Measurements from ENCODE around the gene CTNNA2.

Gene CTNNA2

GRCh38 chr2:79630972-79631557 lies 118.2 kb downstream of the CTNNA2 start:
- Mint-ChIP-seq H3K9me3 (peaks cover 14% of the 10 kb centered on the region), H3K36me3 (ENCODE audit: low read depth) (no peaks in the 10 kb centered on the region), H3K4me3 (no peak overlapping the region), H3K27ac (no peak overlapping the region), H3K4me1 (no peaks in the 10 kb centered on the region), H3K27me3 (no peaks in the 10 kb centered on the region)
- DNase-seq, result no peak
- no peak for ATAC-seq

- no peak overlapping the region for H3K27ac Mint-ChIP-seq
- DNase-seq, result no peak
- no peaks in the 10 kb centered on the region for H3K36me3 Mint-ChIP-seq (ENCODE audit: low read depth)
- no peaks in the 10 kb centered on the region for H3K4me1 Mint-ChIP-seq
- H3K4me3 Mint-ChIP-seq, result no peak overlapping the region
- ATAC-seq, result no peak
- no peaks in the 10 kb centered on the region for H3K27me3 Mint-ChIP-seq
- peaks cover 17% of the 10 kb centered on the region for H3K9me3 Mint-ChIP-seq
Measured at GRCh38 chr2:79638410-79638809, 125.6 kb downstream of the CTNNA2 start.

- no peak for DNase-seq
- H3K4me3 Mint-ChIP-seq, result no peak overlapping the region
- H3K9me3 Mint-ChIP-seq, result peaks cover 17% of the 10 kb centered on the region
- no peaks in the 10 kb centered on the region for H3K36me3 Mint-ChIP-seq (ENCODE audit: low read depth)
- no peak overlapping the region for H3K27ac Mint-ChIP-seq
- H3K27me3 Mint-ChIP-seq, result no peaks in the 10 kb centered on the region
- H3K4me1 Mint-ChIP-seq, result no peaks in the 10 kb centered on the region
- ATAC-seq, result no peak
Measured at GRCh38 chr2:79638954-79639353, 126.1 kb downstream of the CTNNA2 start.

GRCh38 chr2:79640001-79640400 lies 127.2 kb downstream of the CTNNA2 start:
- H3K9me3 Mint-ChIP-seq, result peaks cover 11% of the 10 kb centered on the region
- ATAC-seq, result no peak
- H3K4me1 Mint-ChIP-seq, result no peaks in the 10 kb centered on the region
- no peak for DNase-seq
- no peak overlapping the region for H3K27ac Mint-ChIP-seq
- H3K4me3 Mint-ChIP-seq, result no peak overlapping the region
- H3K27me3 Mint-ChIP-seq, result no peaks in the 10 kb centered on the region
- H3K36me3 Mint-ChIP-seq (ENCODE audit: low read depth), result no peaks in the 10 kb centered on the region

- no peak overlapping the region for H3K27ac Mint-ChIP-seq
- no peak for ATAC-seq
- H3K4me1 Mint-ChIP-seq, result no peaks in the 10 kb centered on the region
- H3K27me3 Mint-ChIP-seq, result no peaks in the 10 kb centered on the region
- peaks cover 14% of the 10 kb centered on the region for H3K9me3 Mint-ChIP-seq
- DNase-seq, result no peak
- peaks cover 2% of the 10 kb centered on the region for H3K36me3 Mint-ChIP-seq (ENCODE audit: low read depth)
- no peak overlapping the region for H3K4me3 Mint-ChIP-seq
Measured at GRCh38 chr2:79649531-79649930, 136.7 kb downstream of the CTNNA2 start.

- DNase-seq (no peak), ATAC-seq (no peak)
- peaks cover 14% of the 10 kb centered on the region for H3K9me3 Mint-ChIP-seq
- no peaks in the 10 kb centered on the region for H3K36me3 Mint-ChIP-seq (ENCODE audit: low read depth)
- no peak overlapping the region for H3K27ac Mint-ChIP-seq
- no peaks in the 10 kb centered on the region for H3K4me1 Mint-ChIP-seq
- H3K4me3 Mint-ChIP-seq, result no peak overlapping the region
- no peaks in the 10 kb centered on the region for H3K27me3 Mint-ChIP-seq
Measured at GRCh38 chr2:79660557-79660956, 147.7 kb downstream of the CTNNA2 start.

GRCh38 chr2:79665091-79665490 lies 152.2 kb downstream of the CTNNA2 start:
- Mint-ChIP-seq H3K4me1 (no peaks in the 10 kb centered on the region), H3K27me3 (no peaks in the 10 kb centered on the region), H3K36me3 (ENCODE audit: low read depth) (no peaks in the 10 kb centered on the region), H3K27ac (no peak overlapping the region), H3K9me3 (peaks cover 17% of the 10 kb centered on the region), H3K4me3 (no peak overlapping the region)
- no peak for ATAC-seq
- no peak for DNase-seq

GRCh38 chr2:79666430-79666829 lies 153.6 kb downstream of the CTNNA2 start:
- no peaks in the 10 kb centered on the region for H3K36me3 Mint-ChIP-seq (ENCODE audit: low read depth)

GRCh38 chr2:79669714-79670113 lies 156.9 kb downstream of the CTNNA2 start:
- no peaks in the 10 kb centered on the region for H3K36me3 Mint-ChIP-seq (ENCODE audit: low read depth)
- no peaks in the 10 kb centered on the region for H3K27me3 Mint-ChIP-seq
- no peak for ATAC-seq
- H3K9me3 Mint-ChIP-seq, result peaks cover 10% of the 10 kb centered on the region
- no peaks in the 10 kb centered on the region for H3K4me1 Mint-ChIP-seq
- no peak for DNase-seq
- no peak overlapping the region for H3K27ac Mint-ChIP-seq
- H3K4me3 Mint-ChIP-seq, result no peak overlapping the region

More at GRCh38 chr2:79666430-79666829, 153.6 kb downstream of the CTNNA2 start:
- no peaks in the 10 kb centered on the region for H3K4me1 Mint-ChIP-seq
- no peak overlapping the region for H3K27ac Mint-ChIP-seq
- ATAC-seq, result no peak
- H3K4me3 Mint-ChIP-seq, result no peak overlapping the region
- peaks cover 17% of the 10 kb centered on the region for H3K9me3 Mint-ChIP-seq
- H3K27me3 Mint-ChIP-seq, result no peaks in the 10 kb centered on the region
- DNase-seq, result no peak

GRCh38 chr2:79670198-79670597 lies 157.3 kb downstream of the CTNNA2 start:
- H3K27me3 Mint-ChIP-seq, result no peaks in the 10 kb centered on the region
- H3K9me3 Mint-ChIP-seq, result peaks cover 5% of the 10 kb centered on the region
- H3K4me3 Mint-ChIP-seq, result no peak overlapping the region
- ATAC-seq (no peak), DNase-seq (no peak)
- no peaks in the 10 kb centered on the region for H3K36me3 Mint-ChIP-seq (ENCODE audit: low read depth)
- H3K27ac Mint-ChIP-seq, result no peak overlapping the region
- no peaks in the 10 kb centered on the region for H3K4me1 Mint-ChIP-seq

GRCh38 chr2:79686884-79687283 lies 174.0 kb downstream of the CTNNA2 start:
- no peaks in the 10 kb centered on the region for H3K4me1 Mint-ChIP-seq
- ATAC-seq (no peak), DNase-seq (no peak)
- no peak overlapping the region for H3K27ac Mint-ChIP-seq
- H3K4me3 Mint-ChIP-seq, result no peak overlapping the region
- no peaks in the 10 kb centered on the region for H3K36me3 Mint-ChIP-seq (ENCODE audit: low read depth)
- H3K9me3 Mint-ChIP-seq, result no peaks in the 10 kb centered on the region
- H3K27me3 Mint-ChIP-seq, result no peaks in the 10 kb centered on the region

GRCh38 chr2:79695248-79695647 lies 182.4 kb downstream of the CTNNA2 start:
- no peak overlapping the region for H3K4me3 Mint-ChIP-seq
- peaks cover 5% of the 10 kb centered on the region for H3K9me3 Mint-ChIP-seq
- DNase-seq (no peak), ATAC-seq (no peak)
- no peak overlapping the region for H3K27ac Mint-ChIP-seq
- no peaks in the 10 kb centered on the region for H3K27me3 Mint-ChIP-seq
- H3K36me3 Mint-ChIP-seq (ENCODE audit: low read depth), result no peaks in the 10 kb centered on the region
- no peaks in the 10 kb centered on the region for H3K4me1 Mint-ChIP-seq

GRCh38 chr2:79697200-79697599 lies 184.3 kb downstream of the CTNNA2 start:
- Mint-ChIP-seq H3K9me3 (peaks cover 5% of the 10 kb centered on the region), H3K4me3 (no peak overlapping the region), H3K27me3 (no peaks in the 10 kb centered on the region), H3K4me1 (no peaks in the 10 kb centered on the region), H3K27ac (no peak overlapping the region), H3K36me3 (ENCODE audit: low read depth) (no peaks in the 10 kb centered on the region)
- ATAC-seq, result no peak
- DNase-seq, result no peak

- Mint-ChIP-seq H3K27me3 (no peaks in the 10 kb centered on the region), H3K4me3 (no peak overlapping the region), H3K9me3 (peaks cover 3% of the 10 kb centered on the region), H3K36me3 (ENCODE audit: low read depth) (no peaks in the 10 kb centered on the region), H3K27ac (no peak overlapping the region), H3K4me1 (no peaks in the 10 kb centered on the region)
- no peak for ATAC-seq
- no peak for DNase-seq
Measured at GRCh38 chr2:79700651-79701050, 187.8 kb downstream of the CTNNA2 start.

- no peak overlapping the region for H3K4me3 Mint-ChIP-seq
- no peaks in the 10 kb centered on the region for H3K36me3 Mint-ChIP-seq (ENCODE audit: low read depth)
- no peak overlapping the region for H3K27ac Mint-ChIP-seq
- no peaks in the 10 kb centered on the region for H3K27me3 Mint-ChIP-seq
- DNase-seq (no peak), ATAC-seq (no peak)
- H3K4me1 Mint-ChIP-seq, result no peaks in the 10 kb centered on the region
- peaks cover 4% of the 10 kb centered on the region for H3K9me3 Mint-ChIP-seq
Measured at GRCh38 chr2:79702905-79703304, 190.1 kb downstream of the CTNNA2 start.

GRCh38 chr2:79711098-79711497 lies 198.2 kb downstream of the CTNNA2 start:
- ATAC-seq, result no peak
- H3K27ac Mint-ChIP-seq, result no peak overlapping the region
- H3K4me1 Mint-ChIP-seq, result no peaks in the 10 kb centered on the region
- DNase-seq, result no peak
- H3K9me3 Mint-ChIP-seq, result peaks cover 8% of the 10 kb centered on the region
- no peaks in the 10 kb centered on the region for H3K27me3 Mint-ChIP-seq
- H3K4me3 Mint-ChIP-seq, result no peak overlapping the region
- H3K36me3 Mint-ChIP-seq (ENCODE audit: low read depth), result no peaks in the 10 kb centered on the region
